DOHH2 (cell line): ENCODE results near the gene C17orf107.
"Not testable (repeated sequence)": the region's sequence is repeated elsewhere in the genome, so short reads cannot be mapped to it uniquely, and the experiment has no call there.

ENCODE experiments used
- H3F3A ChIP-seq: fragments of 200-600 bp; sonication (generic), shearing (Covaris generic); 2 replicates; pipeline ENCODE4 v1.6.0; 2016; ENCODE audit warnings: antibody characterized with exemption, mild to moderate bottlenecking; ENCODE audit not compliant: control insufficient read depth, insufficient read depth
- H3K27ac ChIP-seq: fragments of 200-600 bp; sonication (generic); 2 replicates; pipeline ENCODE4 v1.5.1; 2014; ENCODE audit warnings: low read depth, mild to moderate bottlenecking, low read length, moderate library complexity
- H3K27me3 ChIP-seq: fragments of 200-600 bp; sonication (generic); 2 replicates; pipeline ENCODE4 v1.6.1; 2014; ENCODE audit warnings: mild to moderate bottlenecking, low read length, mixed read lengths; ENCODE audit not compliant: control insufficient read depth
- H3K36me3 ChIP-seq: fragments of 200-600 bp; sonication (generic); 2 replicates; pipeline ENCODE4 v1.6.1; 2014; ENCODE audit warnings: mild to moderate bottlenecking, low read length, moderate library complexity, mixed read lengths; ENCODE audit not compliant: control insufficient read depth
- H3K4me1 ChIP-seq: fragments of 200-600 bp; sonication (generic); 2 replicates; pipeline ENCODE4 v1.6.1; 2014; ENCODE audit warnings: mild to moderate bottlenecking, low read length, mixed read lengths; ENCODE audit not compliant: control insufficient read depth
- H3K4me2 ChIP-seq: fragments of 200-600 bp; sonication (generic); 2 replicates; pipeline ENCODE4 v1.6.0; 2014; ENCODE audit warnings: mild to moderate bottlenecking, low read length, moderate library complexity
- H3K4me3 ChIP-seq: fragments of 200-600 bp; sonication (generic); 2 replicates; pipeline ENCODE4 v1.5.1; 2014; ENCODE audit warnings: mild to moderate bottlenecking, low read length, mixed read lengths
- H3K79me2 ChIP-seq: fragments of 200-600 bp; sonication (generic); 2 replicates; pipeline ENCODE4 v1.6.1; 2014; ENCODE audit warnings: mild to moderate bottlenecking, low read length, mixed read lengths; ENCODE audit not compliant: control insufficient read depth
- H3K9me2 ChIP-seq: fragments of 200-600 bp; sonication (generic); replicated peaks from 2 replicates; pipeline ENCODE4 v1.6.1; 2014; ENCODE audit warnings: mild to moderate bottlenecking, low read length, mixed read lengths; ENCODE audit not compliant: control insufficient read depth
- H3K9me3 ChIP-seq: fragments of 200-600 bp; sonication (generic); 2 replicates; pipeline ENCODE4 v1.6.1; 2014; ENCODE audit warnings: antibody characterized with exemption, low read length, mixed read lengths; ENCODE audit not compliant: control insufficient read depth, insufficient read depth
- H4K20me1 ChIP-seq: fragments of 200-600 bp; sonication (generic); 2 replicates; pipeline ENCODE4 v1.6.0; 2014; ENCODE audit warnings: low read depth, mild to moderate bottlenecking, antibody characterized with exemption, low read length, moderate library complexity; ENCODE audit not compliant: control insufficient read depth, insufficient read depth
- CTCF ChIP-seq: fragments of 200-600 bp; sonication (generic); IDR thresholded peaks from one replicate; pipeline ENCODE4 v1.5.1; 2014; ENCODE audit warnings: antibody characterized with exemption, mild to moderate bottlenecking, low read depth, low read length; ENCODE audit not compliant: poor library complexity, severe bottlenecking
- EZH2phosphoT487 ChIP-seq: fragments of 200-600 bp; sonication (generic); IDR thresholded peaks from 2 replicates; pipeline ENCODE4 v1.6.1; 2017; ENCODE audit warnings: borderline replicate concordance, mild to moderate bottlenecking, antibody characterized with exemption, low read length, moderate library complexity, mixed read lengths

C17orf107 gene

GRCh38 chr17:4908301-4908700, 9.0 kb downstream of the C17orf107 start:
- Histone ChIP-seq H3F3A (no peaks in the 10 kb centered on the region), H3K27ac (no peak overlapping the region), H3K4me2 (no peak overlapping the region), H3K9me2 (no peaks in the 10 kb centered on the region), H3K4me1 (peaks cover 17% of the 10 kb centered on the region), H3K79me2 (no peaks in the 10 kb centered on the region), H3K9me3 (no peaks in the 10 kb centered on the region), H3K4me3 (no peak overlapping the region), H3K27me3 (peaks cover 8% of the 10 kb centered on the region; the same call in 1 of the 2 replicates), H4K20me1 (no peaks in the 10 kb centered on the region), H3K36me3 (no peaks in the 10 kb centered on the region)
- TF ChIP-seq CTCF (no peak), EZH2phosphoT487 (no peak)

GRCh38 chr17:4908711-4909496, 9.6 kb downstream of the C17orf107 start:
- peak overlapping the region; percentile 23; the same call in 1 of the 2 replicates for H3K4me2 ChIP-seq
- no peak overlapping the region for H3K27ac ChIP-seq

GRCh38 chr17:4913994-4914393, 14.7 kb downstream of the C17orf107 start:
- peaks cover 6% of the 10 kb centered on the region for H3K4me1 ChIP-seq
- no peak for TF ChIP-seq EZH2phosphoT487
- no peak overlapping the region for H3K4me3 ChIP-seq
- no peaks in the 10 kb centered on the region for H3K27me3 ChIP-seq
- H4K20me1 ChIP-seq, result no peaks in the 10 kb centered on the region
- no peaks in the 10 kb centered on the region for H3K9me2 ChIP-seq
- H3F3A ChIP-seq, result no peaks in the 10 kb centered on the region
- H3K4me2 ChIP-seq, result no peak overlapping the region
- no peaks in the 10 kb centered on the region for H3K79me2 ChIP-seq
- no peaks in the 10 kb centered on the region for H3K36me3 ChIP-seq
- no peak overlapping the region for H3K27ac ChIP-seq
- H3K9me3 ChIP-seq, result no peaks in the 10 kb centered on the region

More at GRCh38 chr17:4908711-4909496, 9.6 kb downstream of the C17orf107 start:
- peaks cover 12% of the 10 kb centered on the region for H3K4me1 ChIP-seq
- H3K4me3 ChIP-seq, result no peak overlapping the region
- no peaks in the 10 kb centered on the region for H3K9me3 ChIP-seq
- peaks cover 8% of the 10 kb centered on the region; the same call in 1 of the 2 replicates for H3K27me3 ChIP-seq
- no peaks in the 10 kb centered on the region for H3K36me3 ChIP-seq
- no peaks in the 10 kb centered on the region for H3F3A ChIP-seq
- TF ChIP-seq CTCF (peak; percentile 72), EZH2phosphoT487 (no peak)
- H3K9me2 ChIP-seq, result no peaks in the 10 kb centered on the region
- H3K79me2 ChIP-seq, result no peaks in the 10 kb centered on the region
- H4K20me1 ChIP-seq, result no peaks in the 10 kb centered on the region

GRCh38 chr17:4914551-4914950, 15.2 kb downstream of the C17orf107 start:
- not testable (repeated sequence) for H3K36me3 ChIP-seq, H3K27ac ChIP-seq, H3K4me2 ChIP-seq, H3K4me3 ChIP-seq, H3F3A ChIP-seq, H3K4me1 ChIP-seq, H4K20me1 ChIP-seq, H3K79me2 ChIP-seq, H3K27me3 ChIP-seq, H3K9me2 ChIP-seq, H3K9me3 ChIP-seq
